ENCODE data around the gene DPP6. TPM values are rescaled to one million over a fixed set of nuclear protein-coding genes. Genes with fewer than 3 reads are reported as not detected.

DPP6 gene
- total and polyA plus RNA-seq, 8 donors = 0.29 to 1.2 (median 0.57) TPM

- DNase-seq (no peak), ATAC-seq (no peak)
- no peaks in the 10 kb centered on the region for H3K27me3 ChIP-seq
- no peaks in the 10 kb centered on the region for H3K36me3 ChIP-seq
- TF ChIP-seq, protein P1, sequence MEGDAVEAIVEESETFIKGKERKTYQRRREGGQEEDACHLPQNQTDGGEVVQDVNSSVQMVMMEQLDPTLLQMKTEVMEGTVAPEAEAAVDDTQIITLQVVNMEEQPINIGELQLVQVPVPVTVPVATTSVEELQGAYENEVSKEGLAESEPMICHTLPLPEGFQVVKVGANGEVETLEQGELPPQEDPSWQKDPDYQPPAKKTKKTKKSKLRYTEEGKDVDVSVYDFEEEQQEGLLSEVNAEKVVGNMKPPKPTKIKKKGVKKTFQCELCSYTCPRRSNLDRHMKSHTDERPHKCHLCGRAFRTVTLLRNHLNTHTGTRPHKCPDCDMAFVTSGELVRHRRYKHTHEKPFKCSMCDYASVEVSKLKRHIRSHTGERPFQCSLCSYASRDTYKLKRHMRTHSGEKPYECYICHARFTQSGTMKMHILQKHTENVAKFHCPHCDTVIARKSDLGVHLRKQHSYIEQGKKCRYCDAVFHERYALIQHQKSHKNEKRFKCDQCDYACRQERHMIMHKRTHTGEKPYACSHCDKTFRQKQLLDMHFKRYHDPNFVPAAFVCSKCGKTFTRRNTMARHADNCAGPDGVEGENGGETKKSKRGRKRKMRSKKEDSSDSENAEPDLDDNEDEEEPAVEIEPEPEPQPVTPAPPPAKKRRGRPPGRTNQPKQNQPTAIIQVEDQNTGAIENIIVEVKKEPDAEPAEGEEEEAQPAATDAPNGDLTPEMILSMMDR (IDR thresholded peaks at IDR 0.05) = no peak
- intact Hi-C loops (cut with DNase I) = no loop called here
- H3K4me1 ChIP-seq = no peaks in the 10 kb centered on the region
- H3K27ac ChIP-seq = no peak overlapping the region
- no peak overlapping the region for H3K4me3 ChIP-seq
- H3K9me3 ChIP-seq = no peaks in the 10 kb centered on the region
Measured at GRCh38 chr7:154167807-154168206, 115.6 kb downstream of the DPP6 start.

- ATAC-seq (no peak), DNase-seq (no peak)
- TF ChIP-seq, protein P1 (IDR thresholded peaks at IDR 0.05) = no peak
- Histone ChIP-seq H3K27me3 (no peaks in the 10 kb centered on the region), H3K4me3 (no peak overlapping the region), H3K36me3 (no peaks in the 10 kb centered on the region), H3K9me3 (no peaks in the 10 kb centered on the region), H3K27ac (no peak overlapping the region), H3K4me1 (no peaks in the 10 kb centered on the region)
- intact Hi-C loops (cut with DNase I) = no loop called here
Measured at GRCh38 chr7:154171422-154171821, 119.2 kb downstream of the DPP6 start.

GRCh38 chr7:154172236-154172635 lies 120.0 kb downstream of the DPP6 start:
- DNase-seq = no peak
- Histone ChIP-seq H3K4me3 (no peak overlapping the region), H3K9me3 (no peaks in the 10 kb centered on the region), H3K36me3 (no peaks in the 10 kb centered on the region), H3K4me1 (no peaks in the 10 kb centered on the region), H3K27me3 (no peaks in the 10 kb centered on the region), H3K27ac (no peak overlapping the region)
- ATAC-seq = no peak
- intact Hi-C loops (cut with DNase I) = no loop called here
- TF ChIP-seq, protein P1 (IDR thresholded peaks at IDR 0.05) = no peak

DNA sequence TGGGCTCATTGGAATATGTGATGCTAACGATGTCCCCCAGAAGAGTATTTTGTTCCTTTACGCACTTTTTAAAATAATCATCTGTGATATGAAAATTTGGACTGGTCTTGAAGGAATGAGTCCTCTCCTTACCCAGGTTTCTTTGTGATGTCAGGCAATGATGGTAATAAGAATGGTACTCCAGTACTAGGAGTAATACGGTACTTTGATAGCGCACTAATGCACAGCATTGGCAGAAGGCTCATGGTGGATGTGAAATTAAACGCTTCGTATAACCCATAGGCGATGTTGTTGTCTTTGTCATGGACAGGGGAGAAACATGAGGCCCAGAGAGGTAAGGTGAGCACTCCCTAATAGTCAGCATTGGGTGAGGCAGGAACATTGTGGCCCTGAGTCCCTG lies 125.4 kb downstream of the DPP6 start:
- Histone ChIP-seq H3K4me1 (no peaks in the 10 kb centered on the region), H3K27me3 (peaks cover 0 to 3% of the 10 kb centered on the region in 2 donors), H3K36me3 (no peaks in the 10 kb centered on the region), H3K4me3 (no peak overlapping the region), H3K9me3 (no peaks in the 10 kb centered on the region), H3K27ac (no peak overlapping the region)
- intact Hi-C loops (cut with DNase I) = no loop called here
- TF ChIP-seq, protein P1 (IDR thresholded peaks at IDR 0.05) = no peak
- DNase-seq = no peak
- ATAC-seq = no peak

GRCh38 chr7:154178895-154179294 lies 126.7 kb downstream of the DPP6 start:
- H3K9me3 ChIP-seq = no peaks in the 10 kb centered on the region
- ATAC-seq (peak; percentile 43), DNase-seq (no peak)
- TF ChIP-seq, protein P1 (IDR thresholded peaks at IDR 0.05) = no peak
- H3K4me3 ChIP-seq = no peak overlapping the region
- H3K27ac ChIP-seq = no peak overlapping the region
- peaks cover 0 to 3% of the 10 kb centered on the region in 2 donors for H3K27me3 ChIP-seq
- intact Hi-C loops (cut with DNase I) = no loop called here
- H3K4me1 ChIP-seq = no peaks in the 10 kb centered on the region
- no peaks in the 10 kb centered on the region for H3K36me3 ChIP-seq

Measured in left lung (tissue), 10 donors.